ENCODE measurements around the gene SH3BP4.

SH3BP4 gene

GRCh38 chr2:234967201-234967869 is 15.5 kb downstream of the SH3BP4 start:
- no peak for DNase-seq

GRCh38 chr2:234967870-234968208 is 16.0 kb downstream of the SH3BP4 start:
- DNase-seq: no peak

GRCh38 chr2:234968631-234969305 is 17.0 kb downstream of the SH3BP4 start:
- no peak for DNase-seq

DNA sequence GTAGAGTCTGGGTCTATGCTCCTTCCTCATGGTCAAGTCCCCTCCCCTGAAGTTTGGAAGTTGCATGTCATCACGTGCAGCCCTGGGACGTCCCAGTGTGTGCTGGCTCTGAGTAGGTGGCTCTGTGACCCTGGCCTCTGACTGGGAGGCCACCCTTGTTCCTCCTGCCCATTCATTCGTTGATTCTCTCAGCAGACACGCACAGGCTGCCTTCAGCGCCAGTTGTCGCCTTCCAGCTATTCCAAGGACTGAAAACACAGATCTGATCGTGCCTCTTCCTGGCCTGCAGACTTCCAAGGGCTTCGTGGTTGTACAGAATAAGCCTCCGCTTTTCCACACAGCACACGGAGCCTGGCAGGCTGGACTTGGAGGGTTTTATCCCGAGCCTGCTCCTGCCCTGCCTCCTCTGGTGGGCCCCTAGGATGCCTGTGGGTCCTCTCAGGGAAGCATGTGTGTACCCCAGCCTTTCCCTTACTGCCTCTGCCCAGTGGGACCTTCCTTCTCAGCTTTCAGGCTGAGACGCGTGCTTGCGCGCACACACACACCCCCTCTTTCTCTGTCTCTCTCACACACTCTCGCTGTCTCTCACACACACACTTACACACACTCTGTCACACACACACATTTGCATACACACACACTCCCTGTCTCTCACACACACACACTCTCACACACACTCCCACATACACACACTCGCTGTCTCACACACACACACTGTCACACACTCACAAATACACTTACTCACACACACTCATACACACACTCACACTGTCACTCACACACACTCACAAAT is 17.7 kb downstream of the SH3BP4 start:
- no peak for DNase-seq

GRCh38 chr2:234970099-234970440 is 18.3 kb downstream of the SH3BP4 start:
- DNase-seq: no peak

GRCh38 chr2:234970477-234970882 is 18.7 kb downstream of the SH3BP4 start:
- no peak for DNase-seq

GRCh38 chr2:234971496-234971895 is 19.7 kb downstream of the SH3BP4 start:
- no peak for DNase-seq

GRCh38 chr2:234973008-234973407 is 21.2 kb downstream of the SH3BP4 start:
- no peak for DNase-seq

GRCh38 chr2:234974501-234975385 is 22.9 kb downstream of the SH3BP4 start:
- DNase-seq: no peak

GRCh38 chr2:234975611-234976010 is 23.8 kb downstream of the SH3BP4 start:
- no peak for DNase-seq

DNA sequence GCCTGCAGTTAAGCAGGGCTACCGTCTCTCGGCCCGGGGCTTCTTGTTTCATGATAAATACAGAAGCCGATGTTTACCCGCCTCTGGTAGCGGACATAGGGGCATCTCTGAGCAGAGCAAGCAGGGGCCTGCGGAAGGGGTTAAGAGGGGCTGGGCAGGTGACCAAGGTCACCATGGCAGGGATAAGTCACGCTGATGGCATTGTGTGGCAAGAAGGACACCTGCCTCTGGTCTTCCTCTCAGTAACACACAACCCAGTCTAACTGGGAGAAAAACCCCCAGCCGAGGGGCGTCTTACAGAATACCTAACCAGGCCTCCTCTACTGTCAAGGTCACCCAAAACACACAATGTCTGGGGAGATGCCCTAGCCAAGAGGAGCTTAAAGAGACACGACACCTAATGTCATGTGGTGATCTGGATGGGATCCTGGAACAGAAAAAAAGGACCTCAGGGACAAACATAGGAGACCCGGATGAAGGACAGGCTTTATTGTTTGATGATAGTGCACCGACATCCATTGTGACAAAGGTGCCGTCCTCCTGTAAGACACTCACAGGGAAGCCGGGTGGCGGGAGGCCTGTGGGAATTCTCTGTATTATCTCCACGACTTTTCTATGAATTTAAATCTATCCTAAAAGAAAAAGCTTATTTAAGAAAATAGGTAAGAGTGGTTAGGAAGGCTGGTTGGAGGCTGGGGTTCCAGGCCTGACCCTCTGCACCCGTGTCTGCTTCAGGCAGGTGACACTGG is 24.8 kb downstream of the SH3BP4 start:
- DNase-seq: no peak

GRCh38 chr2:234977228-234977679 is 25.4 kb downstream of the SH3BP4 start:
- DNase-seq: no peak

DNA sequence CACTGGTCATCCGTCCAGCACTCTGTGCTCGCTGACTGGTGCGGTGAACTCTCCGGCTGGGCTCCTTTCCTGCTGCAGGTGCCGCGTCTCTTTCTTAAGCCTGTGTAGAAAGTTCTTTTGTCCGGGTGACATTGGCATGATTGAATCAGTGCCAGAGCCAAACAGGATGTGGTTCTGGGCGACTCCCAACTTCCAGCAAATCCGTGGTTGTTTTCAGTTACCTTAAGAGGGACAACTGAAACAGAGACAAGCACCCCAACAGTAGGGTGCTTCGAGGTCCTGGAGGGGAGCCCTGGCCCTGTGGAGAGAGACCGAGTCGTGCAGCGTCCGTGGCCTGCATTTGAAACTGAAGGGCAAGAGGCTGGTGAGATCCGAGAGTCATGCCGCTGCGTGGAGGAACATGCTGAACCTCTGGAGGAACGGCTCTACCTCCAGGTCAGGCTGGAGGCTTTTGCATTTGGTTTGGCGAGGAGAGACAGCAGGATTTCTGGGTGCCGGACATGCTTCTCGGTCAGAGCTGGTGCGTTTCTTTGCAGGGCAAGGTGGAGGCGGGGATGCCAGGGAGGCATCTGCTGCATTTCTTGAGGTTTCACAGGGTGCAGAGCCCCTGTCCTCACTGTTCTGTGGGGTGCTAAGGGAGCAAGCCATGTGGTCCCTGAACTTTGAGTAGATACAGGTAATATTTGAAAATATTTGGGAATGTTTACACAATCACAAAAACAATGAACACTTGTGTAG is 26.8 kb downstream of the SH3BP4 start:
- no peak for DNase-seq

DNA sequence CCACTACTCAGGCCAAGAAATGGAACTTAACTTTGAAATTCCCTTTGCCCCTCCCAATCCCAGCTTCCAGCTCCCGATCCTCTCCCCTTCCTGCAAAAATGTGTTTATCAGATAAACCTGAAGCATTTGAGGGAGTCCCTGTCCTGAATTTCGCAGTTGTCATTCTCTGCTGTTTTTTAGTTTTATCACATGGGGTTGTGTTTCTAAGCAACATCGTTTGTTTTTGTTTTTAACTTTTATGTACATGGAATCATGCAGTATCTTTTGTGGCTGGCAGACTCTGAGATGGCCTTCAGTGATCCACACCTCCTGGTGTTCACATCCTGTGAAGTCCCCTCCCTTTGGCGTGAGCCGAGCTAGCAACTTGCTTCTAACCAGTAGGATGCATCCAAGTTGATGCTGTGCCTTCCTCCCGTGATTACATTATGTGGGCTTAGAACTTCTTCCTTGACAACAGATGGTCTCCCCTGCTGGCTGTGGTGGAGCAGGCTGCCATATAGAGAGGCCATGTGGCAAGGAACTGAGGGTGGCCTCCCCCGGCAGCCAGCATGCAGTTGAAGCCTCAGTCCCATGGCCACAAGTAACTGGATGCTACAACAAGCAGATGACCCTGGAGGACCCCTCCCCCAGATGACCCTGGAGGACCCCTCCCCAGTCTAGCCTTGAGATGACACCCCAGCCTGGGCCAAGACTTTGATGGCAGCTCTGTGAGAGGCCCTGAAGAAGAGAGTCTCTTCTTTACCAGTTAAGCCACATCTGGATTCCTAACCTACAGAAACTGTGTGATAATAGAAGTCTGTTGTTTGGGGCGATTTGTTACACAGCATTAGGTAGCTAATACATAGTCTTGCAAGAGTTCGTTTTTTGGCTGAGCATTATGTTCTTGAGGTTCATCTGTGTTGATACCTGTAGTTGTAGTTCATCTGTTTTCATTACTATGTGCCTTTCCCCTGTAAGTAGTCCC is 27.7 kb downstream of the SH3BP4 start:
- no peak for DNase-seq

- no peak for DNase-seq
These were observed 28.8 kb downstream of the SH3BP4 start for GRCh38 chr2:234980451-234981187.

DNA sequence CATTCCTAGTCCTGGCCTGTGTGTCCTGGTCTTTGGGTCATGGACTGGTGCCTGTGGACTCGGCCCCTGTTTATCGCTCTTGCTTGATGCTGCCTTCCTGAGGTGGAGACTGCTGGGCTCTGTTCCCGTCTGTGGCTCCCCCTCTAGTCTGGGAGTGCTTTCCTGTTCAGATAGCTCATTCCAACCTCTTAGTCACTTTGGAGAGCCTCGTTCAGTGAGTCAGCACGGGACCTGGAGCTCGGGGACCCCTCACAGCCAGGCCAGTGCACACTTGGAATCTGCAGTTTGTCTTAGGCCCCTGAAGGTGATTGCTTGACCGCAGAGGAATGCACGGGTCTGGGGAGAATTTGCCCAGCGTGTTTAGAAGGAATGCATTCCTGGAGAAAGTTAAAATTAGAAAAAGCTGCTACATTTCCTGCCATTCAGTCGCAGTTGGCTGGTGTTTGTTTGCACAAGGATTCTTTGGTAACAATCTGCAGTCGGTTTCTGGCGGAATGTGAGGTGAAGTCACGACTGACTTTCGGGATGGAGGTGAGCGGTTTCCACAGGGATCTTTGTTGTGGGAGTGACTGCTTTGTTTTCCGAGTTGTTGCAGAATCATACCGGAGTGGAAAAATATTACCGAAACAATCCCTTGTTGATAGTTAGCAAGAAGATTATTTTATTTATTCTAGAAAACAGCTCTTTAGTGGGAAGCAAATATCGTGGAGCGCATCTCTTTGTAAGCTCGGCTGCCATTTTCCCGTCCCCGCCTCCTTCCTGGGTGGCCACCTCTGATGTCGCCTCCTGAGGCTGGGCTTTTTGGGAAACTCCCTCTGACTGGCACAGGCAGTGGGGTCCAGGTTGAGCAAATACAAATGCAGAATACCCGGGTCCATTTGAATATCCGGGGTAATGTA is 29.6 kb downstream of the SH3BP4 start:
- DNase-seq: no peak

- DNase-seq: no peak
These were observed 30.4 kb downstream of the SH3BP4 start for GRCh38 chr2:234982096-234982834.
